NB4 (cell line): ENCODE results near the gene AMPD3.

Source experiments
- CTCF ChIP-seq: IDR thresholded peaks from one replicate; pipeline ENCODE4 v1.5.1; 2012; ENCODE audit warnings: low read depth, low read length
- POLR2A ChIP-seq: IDR thresholded peaks from 2 replicates; pipeline ENCODE4 v1.6.1; 2011; ENCODE audit warnings: mild to moderate bottlenecking; ENCODE audit not compliant: insufficient read length; ENCODE audit errors: extremely low read depth

DNA sequence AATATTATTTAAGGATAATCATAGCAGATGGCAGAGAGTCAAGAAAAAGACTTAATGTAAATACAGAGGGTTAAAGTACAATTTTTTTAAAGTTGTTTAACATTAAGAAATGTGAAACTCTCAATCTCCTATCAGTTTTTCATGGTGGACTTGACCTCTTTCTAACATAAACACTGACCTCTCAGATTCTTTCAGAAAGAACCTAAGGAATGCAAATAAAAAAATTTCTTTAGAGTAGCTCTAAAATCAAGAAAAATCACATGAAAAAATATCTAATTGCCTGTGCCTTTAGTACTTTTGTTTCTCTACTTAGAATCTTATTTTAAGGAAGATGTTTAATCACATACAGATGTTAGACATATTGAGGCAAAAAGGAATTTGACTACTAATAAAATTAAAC lies 73.1 kb downstream of the AMPD3 start:
- no peak for TF ChIP-seq CTCF
- TF ChIP-seq POLR2A = no peak
